IMR-90 (cell line): ENCODE results near the gene FNDC3A.

Experiments
- POLR2A ChIP-seq: IDR thresholded peaks from 2 replicates; pipeline ENCODE4 v1.6.1; 2012; ENCODE audit warnings: mild to moderate bottlenecking, low read depth, low read length
- TF ChIP-seq, protein P1 (sequence below): conservative IDR thresholded peaks from 2 replicates; pipeline ENCODE4 v1.5.1; 2012; ENCODE audit warnings: mild to moderate bottlenecking, low read depth, low read length, improper control_type of control experiment

DNA sequence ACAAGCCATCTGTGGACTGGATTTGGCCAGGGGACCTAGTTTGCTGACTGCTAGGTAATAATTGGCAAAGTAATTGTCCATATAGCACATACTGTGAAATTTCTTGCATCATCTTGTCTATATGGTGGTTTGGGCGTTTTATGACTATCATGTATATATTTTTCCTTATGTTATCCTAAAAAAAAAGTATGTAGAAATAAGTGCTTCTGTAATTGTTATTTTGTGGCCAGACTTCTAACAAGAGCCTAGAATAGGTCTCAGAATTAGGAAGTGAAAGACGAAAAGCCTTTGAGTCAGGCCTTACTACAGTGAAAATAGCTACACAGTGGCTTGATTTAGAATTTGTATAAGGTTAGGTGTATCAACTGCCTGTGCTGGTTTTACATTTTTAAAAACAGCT is 4.2 kb downstream of the FNDC3A start:
- no peak for TF ChIP-seq POLR2A
- TF ChIP-seq, protein P1, sequence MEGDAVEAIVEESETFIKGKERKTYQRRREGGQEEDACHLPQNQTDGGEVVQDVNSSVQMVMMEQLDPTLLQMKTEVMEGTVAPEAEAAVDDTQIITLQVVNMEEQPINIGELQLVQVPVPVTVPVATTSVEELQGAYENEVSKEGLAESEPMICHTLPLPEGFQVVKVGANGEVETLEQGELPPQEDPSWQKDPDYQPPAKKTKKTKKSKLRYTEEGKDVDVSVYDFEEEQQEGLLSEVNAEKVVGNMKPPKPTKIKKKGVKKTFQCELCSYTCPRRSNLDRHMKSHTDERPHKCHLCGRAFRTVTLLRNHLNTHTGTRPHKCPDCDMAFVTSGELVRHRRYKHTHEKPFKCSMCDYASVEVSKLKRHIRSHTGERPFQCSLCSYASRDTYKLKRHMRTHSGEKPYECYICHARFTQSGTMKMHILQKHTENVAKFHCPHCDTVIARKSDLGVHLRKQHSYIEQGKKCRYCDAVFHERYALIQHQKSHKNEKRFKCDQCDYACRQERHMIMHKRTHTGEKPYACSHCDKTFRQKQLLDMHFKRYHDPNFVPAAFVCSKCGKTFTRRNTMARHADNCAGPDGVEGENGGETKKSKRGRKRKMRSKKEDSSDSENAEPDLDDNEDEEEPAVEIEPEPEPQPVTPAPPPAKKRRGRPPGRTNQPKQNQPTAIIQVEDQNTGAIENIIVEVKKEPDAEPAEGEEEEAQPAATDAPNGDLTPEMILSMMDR, result no peak
